ELF-1 (cell line): Measurements from ENCODE around the gene MORC2.

Experiments
- DNase-seq: peaks from one replicate; pipeline ENCODE4 v3.0.0-alpha.2; 2016; ENCODE audit warnings: low read depth, low spot score

The MORC2 gene

DNA sequence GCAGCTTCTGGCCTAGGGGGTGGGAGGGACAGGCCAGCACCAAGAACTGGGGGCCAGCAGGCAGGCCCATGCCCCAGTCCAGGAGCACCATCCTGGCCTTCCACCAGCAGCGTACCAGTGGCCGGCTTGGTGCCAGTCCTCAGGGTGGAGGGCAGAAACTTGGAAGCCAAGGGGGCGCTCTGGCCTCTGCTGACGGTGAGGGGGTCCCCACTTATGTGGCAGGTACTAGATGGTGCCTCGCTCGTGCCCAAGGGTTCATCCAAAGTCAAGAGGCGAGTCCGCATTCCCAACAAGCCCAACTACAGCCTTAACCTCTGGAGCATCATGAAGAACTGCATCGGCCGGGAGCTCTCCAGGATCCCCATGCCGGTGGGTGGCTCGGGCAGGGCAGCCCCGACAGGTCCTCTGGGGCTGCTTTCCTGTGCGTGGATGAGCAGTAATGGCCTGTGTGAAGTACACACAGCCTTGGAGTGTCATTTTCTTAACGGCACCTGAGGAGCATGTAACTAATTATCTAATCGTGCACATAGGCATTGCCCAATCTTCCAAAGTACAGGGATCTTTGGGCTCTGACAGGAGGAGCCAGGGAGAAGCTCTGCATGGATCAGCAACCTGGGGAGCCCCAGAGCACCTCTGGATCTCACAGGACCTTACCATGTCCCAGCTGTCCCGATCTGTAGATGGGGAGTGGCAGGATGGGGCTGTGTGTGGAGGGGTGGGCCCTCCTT, 79.1 kb downstream of the MORC2 start:
- DNase-seq = no peak

DNA sequence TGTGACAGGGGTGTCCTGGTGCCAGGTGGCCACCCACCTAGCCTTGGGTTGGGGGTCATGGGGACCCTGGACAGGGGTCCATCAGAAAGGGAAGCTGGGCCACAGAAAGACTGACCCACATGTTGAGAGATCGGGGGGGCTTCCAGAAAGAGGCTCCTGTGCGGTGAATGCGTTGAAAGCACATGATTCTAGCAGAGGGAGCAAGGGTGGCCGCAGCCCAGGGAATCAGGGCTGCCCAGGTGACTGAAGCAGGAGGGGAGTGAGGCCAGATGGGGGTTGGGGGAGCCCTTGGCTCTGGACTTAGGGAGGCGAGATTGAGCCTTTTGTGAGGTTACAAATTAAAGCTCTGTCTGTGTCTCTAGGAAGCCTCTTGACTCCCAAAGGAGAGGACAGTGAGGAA, 80.7 kb downstream of the MORC2 start:
- no peak for DNase-seq

GRCh38 chr22:30887453-30887852, 81.1 kb downstream of the MORC2 start:
- DNase-seq = no peak

- no peak for DNase-seq
These were observed 83.0 kb downstream of the MORC2 start for GRCh38 chr22:30885591-30885990.

DNA sequence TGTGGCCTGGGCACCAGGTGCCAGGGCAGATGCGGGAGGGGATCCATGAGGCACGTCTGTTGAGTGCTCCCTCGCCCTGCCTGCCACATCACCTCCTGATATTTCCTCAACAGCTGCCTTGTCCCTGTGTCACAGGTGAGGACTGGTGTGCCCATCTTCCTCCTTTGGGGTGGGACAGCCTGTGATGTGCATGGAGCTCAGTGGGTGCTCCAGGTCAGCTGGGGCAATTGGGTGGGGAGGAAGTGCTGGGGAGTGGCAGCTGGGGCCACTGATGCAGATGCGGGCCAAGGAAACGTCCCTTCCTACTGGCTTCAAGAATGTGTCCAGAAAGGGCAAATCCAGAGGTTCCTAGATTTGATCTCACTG, 83.6 kb downstream of the MORC2 start:
- no peak for DNase-seq

DNA sequence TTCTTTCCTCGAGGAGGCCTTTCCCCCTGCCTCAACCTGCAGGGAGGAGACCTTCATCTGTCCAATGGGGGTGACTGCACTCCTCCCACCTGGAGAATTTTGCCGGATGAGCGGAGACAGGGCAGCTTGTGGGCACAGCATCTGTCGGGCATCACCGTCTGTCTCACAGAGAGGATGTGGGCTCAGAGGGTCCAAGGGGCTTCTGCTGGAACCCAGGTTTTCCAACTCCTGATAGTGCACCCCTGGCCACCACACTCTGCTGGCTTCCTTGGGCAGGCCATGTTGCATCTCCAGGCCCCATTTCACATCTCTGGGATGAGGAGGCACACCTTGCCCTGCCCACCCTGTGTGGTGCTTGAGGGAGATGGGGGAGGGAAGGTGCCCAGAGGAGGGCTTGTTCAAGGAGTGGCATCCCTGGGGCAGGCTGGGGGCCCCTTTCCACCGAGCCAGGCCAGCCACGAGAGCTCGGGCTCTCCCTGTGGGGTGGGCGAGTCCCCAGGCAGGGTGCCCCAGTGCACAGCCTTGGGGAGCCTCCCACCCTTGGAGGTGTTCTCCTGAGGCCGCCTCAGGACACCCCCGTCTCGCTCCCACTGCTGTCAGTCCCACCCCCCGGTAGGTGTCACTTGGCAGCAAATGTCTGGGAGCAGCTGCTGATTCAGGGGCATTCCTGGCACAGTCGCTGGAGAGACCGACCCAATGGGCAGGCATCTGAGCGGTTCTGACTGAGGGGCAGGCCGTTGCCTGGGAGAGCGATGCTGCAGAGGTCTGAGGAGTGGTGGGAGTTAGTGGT, 84.2 kb downstream of the MORC2 start:
- DNase-seq = no peak

GRCh38 chr22:30883586-30884145, 84.9 kb downstream of the MORC2 start:
- no peak for DNase-seq

GRCh38 chr22:30882974-30883533, 85.5 kb downstream of the MORC2 start:
- DNase-seq = no peak

- peak; percentile 26 for DNase-seq
These were observed 86.3 kb downstream of the MORC2 start for GRCh38 chr22:30882184-30882717.

- DNase-seq = peak; percentile 65
These were observed 87.0 kb downstream of the MORC2 start for GRCh38 chr22:30881361-30882183.

DNA sequence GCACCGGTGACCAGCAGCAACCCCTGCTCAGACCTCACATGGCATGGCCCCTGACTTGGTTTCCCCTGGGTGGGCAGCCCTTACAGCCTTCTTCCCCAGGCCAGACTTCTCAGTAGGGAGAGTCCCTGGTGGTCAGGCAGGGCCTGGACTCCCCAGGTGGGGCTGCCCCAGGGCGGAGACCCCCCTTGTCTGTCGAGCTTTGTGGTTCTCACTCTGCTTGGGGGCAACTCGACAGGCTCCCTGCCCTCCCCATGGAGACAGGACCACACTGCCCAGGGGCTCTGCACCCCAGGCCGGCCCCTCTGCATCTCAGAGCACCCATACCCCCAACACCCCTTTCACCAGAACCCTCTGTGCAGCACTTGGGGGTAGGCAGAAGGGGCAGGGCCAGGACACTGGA, 87.7 kb downstream of the MORC2 start:
- no peak for DNase-seq

DNA sequence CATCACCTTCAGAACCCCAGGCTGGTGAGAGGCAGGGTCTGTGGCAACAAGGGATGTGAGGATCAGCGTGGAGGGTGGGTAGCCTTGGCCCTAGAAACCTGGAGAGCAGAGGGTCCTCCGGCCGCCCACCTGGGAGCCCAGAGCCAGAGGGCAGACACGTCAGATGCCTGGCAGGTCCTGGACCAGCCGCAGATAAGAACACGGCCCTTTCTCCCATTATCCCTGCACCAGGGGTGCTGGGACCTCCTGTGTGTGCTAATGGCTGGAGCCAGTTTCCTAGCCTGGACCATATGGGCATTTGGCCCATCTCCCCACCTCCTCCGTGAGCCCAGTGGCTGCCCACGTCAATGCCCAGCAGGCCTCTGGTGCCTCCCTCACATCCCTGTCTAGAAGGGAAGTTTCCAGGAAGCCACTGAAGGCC, 88.4 kb downstream of the MORC2 start:
- no peak for DNase-seq

GRCh38 chr22:30879415-30879797, 89.2 kb downstream of the MORC2 start:
- DNase-seq = no peak

- DNase-seq = no peak
These were observed 89.8 kb downstream of the MORC2 start for GRCh38 chr22:30878516-30879414.

DNA sequence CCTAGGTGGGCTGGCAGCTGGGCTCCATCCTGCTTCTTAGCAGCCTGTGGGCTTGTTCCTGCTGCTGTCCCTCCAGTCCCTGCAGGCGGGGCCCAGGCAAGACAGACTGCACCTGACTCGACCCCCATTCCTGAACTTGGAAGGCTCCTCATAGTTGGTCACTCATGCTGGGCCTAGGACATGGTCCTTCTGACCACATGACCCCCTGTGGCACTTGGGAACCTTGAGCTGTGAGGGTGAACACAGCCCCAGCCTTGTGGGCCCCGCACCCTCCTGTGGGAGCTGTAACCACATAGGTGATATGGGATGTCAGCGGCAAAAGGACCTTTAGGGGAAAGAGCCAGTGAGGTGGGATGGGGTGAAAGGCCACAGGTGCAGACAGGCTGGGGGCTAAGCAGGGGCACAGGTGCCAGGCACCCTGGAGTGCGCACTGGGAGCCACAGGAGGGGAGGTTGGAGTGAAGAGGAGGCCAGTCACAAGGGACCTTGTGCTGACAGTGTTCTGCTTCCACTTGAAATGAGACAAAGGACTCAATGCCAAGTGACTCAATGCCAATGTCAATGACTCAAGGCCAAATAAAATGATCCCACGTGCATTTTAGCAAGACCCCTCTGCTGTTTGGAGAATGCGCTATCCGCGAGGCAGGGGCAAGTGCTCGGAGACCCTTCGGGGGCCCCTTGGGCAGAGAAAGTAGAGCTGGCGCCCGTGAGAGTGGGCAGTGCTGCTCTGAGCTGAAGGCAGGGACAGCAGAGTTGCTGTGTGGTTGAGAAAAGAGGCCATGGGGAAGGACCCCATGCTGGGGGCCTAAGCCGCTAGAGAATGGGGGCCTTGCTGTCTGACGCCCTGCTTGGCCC, 90.7 kb downstream of the MORC2 start:
- DNase-seq = no peak

DNA sequence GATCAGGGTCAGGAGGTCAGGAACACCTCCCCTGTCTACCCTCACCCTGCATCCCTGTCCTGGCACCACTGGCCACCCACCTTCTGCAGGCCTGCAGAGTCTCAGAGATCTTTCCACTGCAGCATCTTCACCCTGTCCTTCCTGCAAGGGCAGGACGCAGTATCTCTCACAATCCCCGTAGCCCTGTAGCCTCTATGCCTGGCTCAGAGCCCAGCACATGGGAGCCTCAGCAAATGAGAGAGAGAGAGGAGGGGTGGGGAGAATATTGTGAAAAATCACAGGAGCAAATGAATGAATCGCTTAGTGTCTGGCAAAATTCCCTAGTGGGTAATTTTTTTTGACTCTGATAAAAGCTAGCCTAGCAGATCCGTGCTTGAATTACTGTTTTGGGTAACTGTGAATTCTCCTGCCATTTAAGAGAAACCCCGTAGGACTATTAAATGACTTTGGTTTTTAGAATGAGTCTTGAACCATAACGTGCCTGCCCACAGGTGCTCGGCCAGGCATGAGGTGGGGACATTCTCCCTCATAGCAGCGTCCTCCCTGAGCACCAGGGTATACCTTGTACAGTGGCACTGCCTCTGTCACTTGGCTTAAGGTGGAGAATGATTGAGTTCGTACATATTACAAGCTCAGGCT, 91.5 kb downstream of the MORC2 start:
- no peak for DNase-seq

DNA sequence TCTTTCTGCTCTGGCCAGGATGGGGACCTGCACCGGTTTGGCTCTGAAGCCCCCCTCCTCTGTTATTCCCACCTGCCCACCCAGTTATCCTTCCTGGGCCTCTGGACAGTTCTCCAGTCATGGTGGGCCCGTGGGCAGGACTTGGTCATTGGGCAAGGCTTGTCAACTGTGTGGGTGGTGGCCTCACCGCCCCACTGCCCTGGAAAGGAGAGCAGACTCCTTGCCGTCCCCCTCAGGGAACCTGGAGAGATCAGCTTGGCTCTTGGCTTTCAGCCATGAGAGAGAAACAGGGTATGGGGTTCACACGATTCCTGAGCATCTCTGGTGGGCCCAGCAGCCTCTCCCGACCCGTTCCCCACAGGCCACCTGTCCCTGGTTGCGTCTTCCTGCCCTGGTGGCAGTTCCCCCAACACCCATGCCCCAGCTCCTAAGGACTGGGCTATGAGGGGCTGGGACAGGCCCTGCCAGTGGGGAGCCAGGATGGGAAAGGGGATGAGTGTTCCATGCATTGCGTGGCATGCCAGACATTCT, 92.3 kb downstream of the MORC2 start:
- no peak for DNase-seq

GRCh38 chr22:30875481-30876215, 92.9 kb downstream of the MORC2 start:
- no peak for DNase-seq
